Activated naive CD8-positive, alpha-beta T cell treated with anti-CD3 and anti-CD28 coated beads, Interleukin-2, amount 50 U/mL, for 16 hours (primary cell): ENCODE measurements around the gene HNRNPA1.
A peak's percentile ranks its signal among the peaks of the same experiment; 100 is the strongest.
"Not testable (repeated sequence)": the region's sequence is repeated elsewhere in the genome, so short reads cannot be mapped to it uniquely, and the experiment has no call there.

Experiments
- DNase-seq: peaks from one replicate; pipeline ENCODE4 v3.0.0-alpha.2; 2020; ENCODE audit warnings: low read depth, low spot score

Gene HNRNPA1

DNA sequence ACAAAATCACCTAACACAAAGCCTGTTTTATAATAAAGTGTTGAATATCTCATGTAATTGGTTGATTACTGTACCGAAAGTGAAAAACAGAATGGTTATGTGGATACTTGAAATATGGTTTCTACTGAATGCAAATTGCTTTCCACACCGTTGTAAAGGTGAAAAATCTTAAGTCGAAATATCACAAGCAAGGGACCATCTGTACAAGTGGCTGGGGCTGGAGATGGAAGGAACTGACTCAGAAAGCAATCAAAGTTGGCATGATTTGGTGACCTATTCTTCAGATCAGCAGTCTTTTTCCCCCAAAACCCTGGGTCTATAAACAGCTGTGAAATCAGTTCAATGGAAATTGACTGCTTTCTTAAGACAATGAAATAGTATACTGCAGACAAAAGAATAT, 4.2 kb upstream of the HNRNPA1 start:
- DNase-seq = no peak

DNA sequence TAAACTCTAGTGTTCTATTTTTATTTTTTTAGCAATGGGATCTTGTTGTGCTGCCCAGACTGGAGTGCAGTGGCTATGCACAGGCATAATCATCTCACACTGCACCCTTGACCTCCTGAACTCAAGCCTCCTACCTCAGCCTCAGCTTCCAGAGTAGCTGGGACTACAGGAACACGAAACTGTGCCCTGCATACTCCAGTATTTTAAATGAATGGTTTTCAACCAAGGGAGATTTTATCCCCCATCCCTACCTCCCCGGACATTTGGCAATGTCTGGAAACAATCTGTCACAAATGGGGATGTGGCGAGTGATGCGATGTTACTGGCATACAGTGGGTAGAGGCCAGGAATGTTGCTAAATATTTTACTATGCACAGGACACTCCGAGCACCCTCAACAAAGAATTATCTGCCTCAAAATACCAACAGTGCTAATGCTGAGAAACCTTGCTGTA, 2.7 kb upstream of the HNRNPA1 start:
- no peak for DNase-seq

DNA sequence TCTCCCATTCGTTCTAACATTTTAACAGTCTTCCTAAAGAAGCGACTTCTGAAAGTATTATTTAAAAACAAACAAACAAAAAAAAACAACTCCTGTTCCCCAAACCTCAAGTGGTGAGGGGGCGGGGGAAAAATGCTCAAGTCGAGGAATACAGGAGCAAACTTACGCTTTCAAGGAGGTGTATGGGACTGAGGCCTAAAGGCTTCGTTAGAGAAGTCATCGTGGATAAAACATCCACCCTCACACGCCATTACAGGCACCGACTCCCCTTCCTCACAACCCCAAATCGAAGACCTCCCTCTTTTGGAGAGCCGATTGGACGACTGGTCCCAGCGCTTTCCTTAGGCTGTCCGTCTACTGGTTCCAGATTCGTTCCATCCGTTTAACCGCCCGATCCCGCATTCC, 1.3 kb upstream of the HNRNPA1 start:
- no peak for DNase-seq

DNA sequence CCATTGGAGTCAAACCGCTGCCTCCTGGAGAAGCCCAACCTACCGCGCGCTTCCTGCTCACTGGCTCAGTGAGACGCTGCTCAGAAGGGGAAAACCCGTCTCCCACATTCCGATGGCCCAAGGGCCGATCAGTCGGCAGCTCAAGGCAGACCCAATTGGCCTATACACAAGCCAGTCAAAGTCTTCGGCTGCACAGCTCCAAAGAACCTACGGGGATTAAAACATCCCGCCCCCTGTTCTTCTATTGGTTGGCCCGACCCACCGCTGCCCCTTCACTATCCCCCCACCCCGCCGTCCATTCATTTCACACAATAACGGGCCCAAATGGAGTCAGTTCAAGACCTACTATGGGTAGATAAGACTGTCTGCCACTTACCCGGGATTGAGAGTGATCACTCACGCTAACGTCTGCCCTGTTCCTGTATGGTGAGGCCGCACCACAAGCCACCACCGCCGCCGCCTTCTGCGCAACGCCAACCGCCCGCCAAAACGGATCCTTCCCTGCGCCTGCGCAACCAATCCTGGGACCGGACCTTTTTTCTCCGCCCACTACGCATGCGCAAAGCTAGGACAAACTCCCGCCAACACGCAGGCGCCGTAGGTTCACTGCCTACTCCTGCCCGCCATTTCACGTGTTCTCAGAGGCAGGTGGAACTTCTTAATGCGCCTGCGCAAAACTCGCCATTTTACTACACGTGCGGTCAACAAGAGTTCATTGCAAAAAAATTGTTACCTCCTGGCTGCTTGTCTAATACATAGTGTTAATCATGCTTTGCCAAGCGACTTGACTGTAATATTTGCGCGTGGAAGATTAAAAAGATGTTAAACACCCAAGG, 676 bp upstream of the HNRNPA1 start, which contains the start of gene CBX5:
CBX5 (minus strand) TSS at position 491 of the 836 bp plus-strand sequence. CDS start 22,472 bp downstream, outside the sequence.
- peak; percentile 98 for DNase-seq

DNA sequence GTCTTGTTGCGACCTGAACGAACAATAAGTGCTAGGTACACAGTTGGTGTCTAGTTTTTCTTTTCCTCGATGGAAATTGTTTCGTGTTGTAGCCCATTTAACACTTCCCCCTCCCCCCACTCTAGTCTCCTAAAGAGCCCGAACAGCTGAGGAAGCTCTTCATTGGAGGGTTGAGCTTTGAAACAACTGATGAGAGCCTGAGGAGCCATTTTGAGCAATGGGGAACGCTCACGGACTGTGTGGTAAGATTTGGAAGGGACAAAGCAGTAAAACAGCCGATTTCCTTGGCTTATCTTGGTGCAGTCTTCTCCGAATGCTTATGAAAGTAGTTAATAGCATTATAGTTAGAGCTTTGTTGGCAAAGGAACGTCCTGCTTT, 724 bp downstream of the HNRNPA1 start:
- DNase-seq = not testable (repeated sequence)

DNA sequence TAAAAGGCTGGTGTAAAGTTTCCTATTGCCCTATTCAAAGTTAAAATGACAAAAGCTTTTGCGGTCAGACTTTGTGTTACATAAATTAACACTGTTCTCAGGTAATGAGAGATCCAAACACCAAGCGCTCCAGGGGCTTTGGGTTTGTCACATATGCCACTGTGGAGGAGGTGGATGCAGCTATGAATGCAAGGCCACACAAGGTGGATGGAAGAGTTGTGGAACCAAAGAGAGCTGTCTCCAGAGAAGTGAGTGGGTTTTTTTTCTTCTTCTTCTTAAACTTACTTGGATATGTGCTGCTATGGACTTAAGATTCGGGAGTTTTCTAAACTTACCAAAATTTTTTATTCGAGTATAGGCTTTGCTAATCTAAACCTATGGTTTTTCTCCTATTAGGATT, 1.2 kb downstream of the HNRNPA1 start:
- DNase-seq = not testable (repeated sequence)

DNA sequence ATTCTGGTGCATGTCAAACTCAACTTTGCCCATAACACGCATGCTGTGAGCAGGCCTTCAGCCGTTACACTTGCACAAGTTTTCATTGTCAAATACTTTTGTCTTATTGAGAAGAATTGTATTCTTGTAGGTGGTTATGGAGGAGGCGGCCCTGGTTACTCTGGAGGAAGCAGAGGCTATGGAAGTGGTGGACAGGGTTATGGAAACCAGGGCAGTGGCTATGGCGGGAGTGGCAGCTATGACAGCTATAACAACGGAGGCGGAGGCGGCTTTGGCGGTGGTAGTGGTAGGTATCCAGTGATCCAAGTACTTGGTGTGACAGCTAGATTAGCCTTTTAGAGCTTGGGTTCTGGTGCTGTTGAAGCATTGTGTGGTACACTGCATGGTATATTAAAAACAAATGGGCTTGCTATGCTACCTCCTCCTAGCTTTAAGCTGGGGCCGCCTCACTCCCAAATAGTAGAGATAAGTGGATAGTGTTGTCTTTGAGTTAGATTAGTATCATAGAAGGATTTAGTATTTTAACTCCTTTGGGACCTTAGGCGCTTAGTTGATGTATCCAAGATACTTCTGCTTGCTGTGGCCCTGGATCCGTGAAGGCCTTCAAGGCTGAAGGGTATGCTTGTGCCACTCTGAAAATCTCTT, 2.5 kb downstream of the HNRNPA1 start:
- DNase-seq = no peak

DNA sequence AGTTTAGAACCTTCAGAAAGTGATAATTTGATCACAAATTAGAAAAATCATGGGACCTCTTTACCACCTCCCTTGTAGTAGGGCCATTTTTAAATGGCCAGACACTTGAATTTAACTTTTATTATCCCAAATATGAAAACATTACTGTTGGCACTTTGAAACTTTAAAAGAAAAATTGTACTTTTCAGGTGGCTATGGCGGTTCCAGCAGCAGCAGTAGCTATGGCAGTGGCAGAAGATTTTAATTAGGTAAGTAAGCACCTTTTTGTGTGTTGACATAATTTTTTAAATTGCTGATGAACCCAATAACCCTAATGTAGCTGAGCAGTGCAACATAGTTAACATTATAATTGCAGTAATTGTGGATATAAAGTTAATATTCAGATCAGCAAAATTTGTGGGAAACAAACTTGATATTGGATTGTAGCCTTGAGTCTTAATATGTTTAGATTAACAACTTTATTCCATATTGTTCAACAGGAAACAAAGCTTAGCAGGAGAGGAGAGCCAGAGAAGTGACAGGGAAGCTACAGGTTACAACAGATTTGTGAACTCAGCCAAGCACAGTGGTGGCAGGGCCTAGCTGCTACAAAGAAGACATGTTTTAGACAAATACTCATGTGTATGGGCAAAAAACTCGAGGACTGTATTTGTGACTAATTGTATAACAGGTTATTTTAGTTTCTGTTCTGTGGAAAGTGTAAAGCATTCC, 3.7 kb downstream of the HNRNPA1 start:
- DNase-seq = not testable (repeated sequence)

DNA sequence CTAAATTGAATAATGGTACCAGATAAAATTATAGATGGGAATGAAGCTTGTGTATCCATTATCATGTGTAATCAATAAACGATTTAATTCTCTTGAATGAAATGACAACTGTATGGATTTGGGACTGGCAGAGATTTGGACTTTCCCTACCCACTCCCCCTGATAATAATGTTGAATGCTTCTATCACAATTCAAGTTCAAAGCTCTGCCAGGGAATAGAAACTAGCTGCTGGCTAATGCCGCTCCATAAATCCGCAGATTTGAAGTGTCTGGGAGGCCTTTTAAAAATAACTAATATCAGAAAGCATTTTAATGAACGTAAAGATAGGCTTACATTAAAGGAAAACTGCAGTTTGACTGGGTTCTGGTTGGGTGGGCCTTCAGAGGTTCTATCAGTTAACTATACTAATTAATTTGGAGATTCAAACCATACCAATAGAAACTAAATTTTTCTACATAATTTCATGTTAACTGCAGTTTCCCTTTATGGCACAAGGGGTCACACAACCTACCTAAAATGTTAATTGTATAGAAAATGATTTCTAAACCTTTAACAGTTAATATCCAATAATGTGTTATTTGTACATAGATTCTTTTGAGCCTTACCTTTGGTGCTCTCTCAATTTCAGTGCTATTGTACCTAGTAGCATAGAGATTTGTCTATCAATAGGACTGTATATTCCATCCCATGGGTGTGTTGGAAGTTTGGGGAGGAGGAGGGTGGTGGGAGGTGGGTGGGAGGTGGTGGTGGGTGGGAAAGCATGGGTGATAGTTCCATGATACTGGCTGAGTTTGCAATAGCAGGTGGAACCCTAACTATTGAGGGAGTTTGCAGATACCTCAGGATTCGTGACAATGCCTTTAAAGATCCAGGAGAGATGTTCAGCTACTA, 4.9 kb downstream of the HNRNPA1 start:
- no peak for DNase-seq

DNA sequence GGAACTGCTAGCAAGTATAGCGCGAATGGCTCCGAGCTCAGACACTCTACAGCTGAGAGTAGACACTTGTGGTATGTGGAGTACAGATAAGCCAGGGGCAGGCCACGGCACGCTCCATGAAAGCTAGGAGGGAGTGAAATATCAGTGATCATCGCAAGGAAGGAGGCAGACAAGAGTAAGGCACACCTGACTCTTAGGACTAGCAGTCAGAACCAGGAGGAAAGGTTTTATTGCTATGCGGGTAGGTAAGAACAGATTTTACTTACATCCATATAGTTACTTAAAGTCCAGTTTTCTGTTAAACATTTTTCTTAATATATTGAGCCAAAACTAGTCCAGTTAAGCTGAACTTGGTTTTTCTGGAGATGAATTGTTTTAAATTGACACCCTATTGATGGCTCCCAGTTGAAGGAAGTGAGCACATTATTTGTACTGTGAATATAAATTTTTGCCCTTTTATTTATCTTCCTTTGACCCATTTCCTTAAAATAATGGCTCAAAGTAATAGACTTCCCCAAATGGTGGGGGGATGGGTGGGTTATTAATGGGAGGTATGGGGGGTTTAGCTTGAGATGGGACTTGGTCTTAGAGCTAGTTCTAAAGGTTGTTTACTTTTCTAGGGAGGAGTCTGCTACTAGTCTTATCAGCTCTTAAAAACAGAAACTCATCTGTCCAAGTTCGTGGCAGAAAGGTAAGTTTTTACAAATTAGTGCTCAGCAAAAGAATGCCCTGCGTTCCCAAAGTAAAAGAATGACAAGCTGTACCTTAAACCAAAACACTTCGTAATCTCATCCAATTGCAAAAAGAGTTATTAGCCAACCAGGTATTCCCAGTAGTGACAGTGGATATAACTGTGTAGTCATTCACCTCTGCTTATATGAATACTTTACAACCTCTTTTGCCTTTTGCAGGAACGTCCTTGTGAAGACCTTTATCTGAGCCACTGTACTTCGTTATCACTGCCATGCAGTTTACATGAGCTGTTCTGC, 5.8 kb downstream of the HNRNPA1 start:
- DNase-seq = no peak

DNA sequence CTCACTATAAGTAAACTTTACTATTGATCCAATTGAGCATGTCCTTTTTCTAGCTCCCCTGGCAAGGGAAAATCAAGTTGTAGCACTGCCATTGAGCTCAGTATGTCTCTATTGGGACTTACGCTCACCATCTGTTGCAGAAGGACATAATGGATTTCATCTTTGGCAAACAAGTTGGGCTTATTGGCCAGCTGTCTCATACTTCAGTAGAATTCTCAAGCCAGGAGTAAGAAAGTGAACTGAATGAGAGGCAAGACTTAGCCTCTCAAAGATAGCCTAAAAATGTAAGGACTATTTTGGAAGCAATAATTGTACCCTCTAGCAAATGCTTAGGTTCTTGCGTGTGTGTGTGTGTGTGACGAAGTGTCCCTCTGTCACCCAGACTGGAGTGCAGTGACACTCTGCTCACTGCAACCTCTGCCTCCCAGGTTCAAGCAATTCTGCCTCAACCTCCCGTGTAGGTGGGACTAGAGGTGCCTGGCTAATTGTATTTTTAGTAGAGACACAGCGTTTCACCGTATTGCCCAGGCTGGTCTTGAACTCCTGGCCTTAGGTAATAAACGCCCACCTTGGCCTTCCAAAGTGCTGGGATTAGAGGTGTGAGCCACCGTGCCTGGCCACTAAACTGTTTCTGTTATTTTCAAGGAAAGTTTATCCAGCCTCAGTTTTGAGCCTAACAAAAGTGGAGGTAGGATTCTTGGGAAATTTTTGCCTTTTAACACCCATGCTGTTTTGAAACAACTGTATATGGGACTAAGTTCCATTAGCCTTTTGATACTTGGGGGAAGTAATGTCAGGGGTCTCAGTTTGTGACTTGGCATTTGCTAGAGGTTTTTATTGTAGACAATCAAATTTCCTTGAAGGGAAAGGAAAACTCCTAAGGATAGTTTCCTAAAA, 7.0 kb downstream of the HNRNPA1 start:
- no peak for DNase-seq

DNA sequence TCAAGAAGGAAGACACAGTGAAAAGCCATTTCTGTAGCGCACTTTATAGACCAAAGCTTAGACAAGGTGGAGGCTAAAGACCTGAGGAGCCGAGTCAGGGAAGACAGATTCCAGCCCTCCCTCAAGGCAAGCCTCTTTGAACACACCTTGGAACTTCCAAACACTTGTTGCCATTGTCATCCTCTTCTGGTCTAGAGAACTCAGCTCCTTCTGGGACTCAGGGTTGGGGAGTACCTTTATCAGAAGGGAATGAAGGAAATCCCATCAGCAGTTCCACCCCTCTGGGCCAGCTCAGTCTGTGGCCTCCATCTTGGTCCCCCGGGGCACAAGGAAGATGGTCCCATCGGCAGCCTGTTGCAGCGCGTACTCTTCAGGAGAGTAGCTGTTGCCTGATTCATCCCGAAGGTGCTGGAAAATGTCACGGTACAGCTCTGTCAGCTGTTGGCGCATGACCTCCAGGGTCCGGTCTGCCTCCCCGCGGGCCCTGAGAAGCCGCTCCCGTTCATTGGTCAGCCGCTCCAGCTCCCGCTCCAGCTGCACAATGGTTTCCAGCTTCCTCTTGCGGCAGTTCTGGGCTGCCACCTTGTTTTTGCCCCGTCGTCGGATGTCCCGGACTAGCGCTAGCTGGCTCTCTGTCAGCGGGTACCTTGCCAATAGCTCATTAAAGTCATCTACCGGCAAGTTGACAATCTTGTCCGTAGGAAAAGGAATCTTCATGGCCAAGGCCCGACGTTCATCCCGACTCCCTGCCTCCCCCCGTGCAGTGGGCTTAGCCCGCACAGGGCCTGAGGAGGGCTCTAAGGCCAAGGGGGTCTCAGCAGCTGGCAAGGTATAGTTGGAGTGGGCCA, 11.8 kb downstream of the HNRNPA1 start:
- no peak for DNase-seq

DNA sequence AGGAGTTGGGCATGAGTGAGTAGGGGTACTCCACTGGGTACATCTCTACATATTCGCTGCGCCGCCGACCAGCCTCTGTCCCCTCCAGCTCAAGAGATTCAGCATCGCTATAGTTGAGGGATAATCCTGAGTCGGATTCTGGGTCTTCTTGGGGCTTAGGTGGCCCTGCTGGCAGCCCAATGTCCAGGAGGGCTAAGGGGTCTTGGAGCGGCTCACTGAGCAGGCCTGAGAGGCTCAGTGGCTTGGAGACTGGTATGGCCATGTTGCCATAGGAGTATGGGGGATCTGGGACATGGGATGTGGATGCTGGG, 12.4 kb downstream of the HNRNPA1 start:
- no peak for DNase-seq

DNA sequence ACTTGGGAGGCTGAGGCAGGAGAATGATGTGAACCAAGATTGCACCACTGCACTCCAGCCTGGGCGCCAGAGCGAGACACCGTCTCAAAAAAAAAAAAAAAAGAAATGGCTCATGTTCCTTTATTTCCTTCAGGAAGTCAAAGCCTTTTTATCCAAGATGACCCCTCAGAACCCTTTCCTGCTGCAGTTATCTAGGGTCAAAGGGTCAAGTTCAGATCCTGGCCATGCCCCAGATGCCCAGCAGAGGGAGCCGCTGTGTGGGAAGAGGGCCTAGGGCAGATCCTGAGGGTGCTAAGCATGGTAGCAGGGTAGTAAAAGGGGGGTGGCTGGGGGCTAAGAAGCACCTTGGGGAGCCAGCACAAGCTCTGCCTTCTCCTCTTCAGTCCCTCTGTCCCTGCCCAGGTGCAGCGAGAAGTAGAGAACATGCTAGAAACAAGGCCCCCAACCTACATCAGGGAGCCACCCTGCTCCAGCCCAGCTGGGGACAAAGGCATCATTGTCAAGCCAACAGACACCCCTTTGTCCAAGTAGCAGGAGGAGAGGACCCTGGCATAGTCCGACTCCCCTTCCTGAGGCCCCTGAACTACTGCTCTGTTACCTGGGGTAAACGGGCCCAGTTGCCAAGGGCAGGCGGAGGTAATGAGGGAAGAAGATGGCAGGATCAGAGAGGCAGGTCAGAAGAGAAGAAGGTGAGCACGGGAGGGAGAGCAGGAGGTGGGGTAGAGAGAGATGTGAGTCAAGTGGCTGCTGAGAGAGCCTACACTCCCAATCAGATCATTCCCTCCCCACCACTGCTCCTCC, 13.8 kb downstream of the HNRNPA1 start:
- DNase-seq = no peak

DNA sequence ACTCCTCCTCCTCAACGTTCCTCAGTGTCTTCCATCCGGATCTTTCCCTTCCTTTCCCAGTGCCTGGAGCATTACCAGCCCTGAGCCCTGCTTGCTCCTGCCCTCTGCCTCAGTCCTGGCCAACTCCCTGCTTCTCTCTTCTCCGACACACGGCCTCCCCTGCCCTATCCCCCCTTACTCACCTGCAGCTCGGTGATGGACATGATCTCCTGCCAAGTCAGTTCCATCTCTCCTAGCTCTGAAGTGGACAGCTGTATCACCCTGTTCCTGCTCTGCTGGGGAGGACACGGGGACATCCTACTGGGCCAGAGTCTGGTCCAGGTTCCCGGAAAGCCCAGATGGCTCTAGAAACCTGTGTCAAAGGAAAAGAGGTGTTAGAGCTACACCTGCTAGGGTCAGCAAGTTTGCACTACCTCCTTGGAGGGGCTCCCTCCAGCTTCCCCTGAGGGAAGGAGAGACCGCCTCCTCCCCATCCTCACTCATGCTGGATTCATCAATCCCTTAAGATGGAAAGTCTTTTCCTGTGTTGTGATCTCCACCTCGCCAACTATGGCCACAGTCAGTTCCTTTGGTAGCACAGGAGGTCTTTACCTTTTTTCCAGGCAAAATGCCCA, 14.5 kb downstream of the HNRNPA1 start:
- DNase-seq = no peak

DNA sequence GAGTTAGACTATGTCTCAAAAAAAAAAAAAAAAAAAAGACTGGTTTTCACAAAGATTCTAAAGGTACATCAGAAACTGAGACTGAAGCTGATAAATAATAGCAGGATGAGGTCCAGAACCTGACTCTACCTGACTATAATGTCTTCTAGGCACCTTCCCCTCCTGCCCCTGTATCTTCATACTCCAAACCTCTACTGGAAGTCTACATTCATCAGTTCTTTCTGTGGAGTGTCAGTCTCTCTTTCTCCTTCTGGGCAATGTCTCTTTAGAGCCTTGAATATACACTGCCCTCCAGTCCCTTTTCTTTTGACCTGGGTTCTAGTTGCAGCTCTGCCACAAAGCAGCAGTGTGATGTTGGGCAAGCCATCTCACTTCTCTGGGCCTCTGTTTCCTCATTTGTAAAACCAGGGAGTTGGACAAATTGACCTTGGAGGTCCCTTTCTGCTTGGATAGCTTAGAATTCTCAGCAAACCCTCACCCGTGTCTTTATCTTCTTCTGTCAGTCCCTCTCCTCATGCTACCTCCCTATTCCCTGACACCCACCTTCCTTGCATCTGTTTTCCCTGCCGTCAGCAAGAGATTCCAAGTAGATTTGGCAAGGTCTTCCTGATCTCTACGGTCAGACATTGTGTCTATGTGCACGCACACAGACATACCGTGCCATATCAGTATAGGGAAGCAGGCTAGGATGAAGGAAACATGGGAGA, 16.0 kb downstream of the HNRNPA1 start:
- DNase-seq = no peak
